HEK293T (cell line): ENCODE measurements around the gene GDPD5.

ENCODE experiments used
- CTCF ChIA-PET: fragments of 350-600 bp; formaldehyde crosslinking; extraction: SDS; loops from one replicate; lab custom pipeline; 2021; ENCODE audit warnings: antibody characterized with exemption, inconsistent platforms; lab: Yijun Ruan, JAX
- POLR2A ChIA-PET: fragments of 350-600 bp; formaldehyde crosslinking; extraction: SDS; loops from one replicate; lab custom pipeline; 2020; ENCODE audit warnings: antibody characterized with exemption, inconsistent platforms; lab: Yijun Ruan, JAX
- DNase-seq: peaks from one replicate; pipeline ENCODE4 v3.0.0; 2012; ENCODE audit warnings: mixed read lengths; ENCODE audit errors: extremely low spot score
- ARNT ChIP-seq: fragments of 450-650 bp; IDR thresholded peaks from 2 replicates; pipeline ENCODE4 v1.6.1; 2017; ENCODE audit warnings: mild to moderate bottlenecking
- BHLHE40 ChIP-seq: fragments of 450-650 bp; IDR thresholded peaks from 2 replicates; pipeline ENCODE4 v1.6.1; 2016; ENCODE audit warnings: mild to moderate bottlenecking, moderate library complexity, borderline replicate concordance
- CTBP1 ChIP-seq: fragments of 450-650 bp; IDR thresholded peaks from 2 replicates; pipeline ENCODE4 v1.6.1; 2016; ENCODE audit warnings: borderline replicate concordance
- ELF4 ChIP-seq: fragments of 450-650 bp; IDR thresholded peaks from 2 replicates; pipeline ENCODE4 v1.6.1; 2017; ENCODE audit warnings: antibody characterized with exemption
- FOXA1 ChIP-seq: fragments of 450-650 bp; IDR thresholded peaks from 2 replicates; pipeline ENCODE4 v1.6.1; 2016; ENCODE audit warnings: mild to moderate bottlenecking
- FOXK2 ChIP-seq: fragments of 450-650 bp; IDR thresholded peaks from 2 replicates; pipeline ENCODE4 v1.6.1; 2016; ENCODE audit warnings: mild to moderate bottlenecking
- FOXM1 ChIP-seq: fragments of 450-650 bp; IDR thresholded peaks from 2 replicates; pipeline ENCODE4 v1.6.1; 2017; ENCODE audit warnings: mild to moderate bottlenecking, borderline replicate concordance
- HDGF ChIP-seq: fragments of 450-650 bp; IDR thresholded peaks from 2 replicates; pipeline ENCODE4 v1.6.1; 2017; ENCODE audit warnings: antibody characterized with exemption, borderline replicate concordance
- L3MBTL2 ChIP-seq: fragments of 450-650 bp; conservative IDR thresholded peaks from 2 replicates; pipeline ENCODE4 v1.6.1; 2016; ENCODE audit warnings: mild to moderate bottlenecking
- LEF1 ChIP-seq: fragments of 450-650 bp; IDR thresholded peaks from 2 replicates; pipeline ENCODE4 v1.6.1; 2017; ENCODE audit warnings: mild to moderate bottlenecking, borderline replicate concordance
- NFRKB ChIP-seq: fragments of 450-650 bp; IDR thresholded peaks from 2 replicates; pipeline ENCODE4 v1.6.1; 2016; ENCODE audit warnings: mild to moderate bottlenecking, moderate library complexity
- PKNOX1 ChIP-seq: fragments of 450-650 bp; IDR thresholded peaks from 2 replicates; pipeline ENCODE4 v1.6.1; 2016
- SP1 ChIP-seq: fragments of 450-650 bp; IDR thresholded peaks from 2 replicates; pipeline ENCODE4 v1.6.1; 2017
- SUZ12 ChIP-seq: fragments of 450-650 bp; IDR thresholded peaks from 2 replicates; pipeline ENCODE4 v1.6.1; 2016; ENCODE audit warnings: mild to moderate bottlenecking
- TARDBP ChIP-seq: fragments of 450-650 bp; IDR thresholded peaks from 2 replicates; pipeline ENCODE4 v1.6.1; 2016
- ZNF384 ChIP-seq: fragments of 450-650 bp; IDR thresholded peaks from 2 replicates; pipeline ENCODE4 v1.6.1; 2016

The GDPD5 gene

GRCh38 chr11:75523189-75523588 is 2.6 kb downstream of the GDPD5 start:
- no peak for TF ChIP-seq ARNT
- TF ChIP-seq ZNF384: no peak
- TF ChIP-seq TARDBP: no peak
- TF ChIP-seq FOXK2: no peak
- no peak for TF ChIP-seq HDGF
- no peak for TF ChIP-seq PKNOX1
- TF ChIP-seq ELF4: no peak
- no peak for TF ChIP-seq BHLHE40
- TF ChIP-seq NFRKB: no peak
- TF ChIP-seq LEF1: no peak
- no peak for TF ChIP-seq L3MBTL2
- TF ChIP-seq FOXM1: no peak
- TF ChIP-seq SUZ12: no peak
- TF ChIP-seq SP1: no peak
- POLR2A ChIA-PET: interaction anchor here (1.2 kb wide), 1 partner anchor 39 kb away, joined by 3 read pairs; no protein-coding TSS in a partner anchor
- no peak for DNase-seq
- CTCF ChIA-PET: no interaction called here

GRCh38 chr11:75522286-75523044 is 3.3 kb downstream of the GDPD5 start:
- TF ChIP-seq NFRKB: no peak
- TF ChIP-seq FOXM1: no peak
- no peak for TF ChIP-seq FOXA1
- no peak for TF ChIP-seq SP1
- no peak for TF ChIP-seq BHLHE40
- TF ChIP-seq HDGF: no peak
- no peak for TF ChIP-seq ARNT
- TF ChIP-seq ZNF384: no peak
- no peak for TF ChIP-seq TARDBP
- TF ChIP-seq ELF4: no peak
- TF ChIP-seq PKNOX1: no peak
- DNase-seq: no peak
- ChIA-PET POLR2A (interaction anchor here (1.1 to 1.2 kb wide), 2 partner anchors 20 to 40 kb away, joined by 3 to 4 read pairs; no protein-coding TSS in a partner anchor), CTCF (no interaction called here)

DNA sequence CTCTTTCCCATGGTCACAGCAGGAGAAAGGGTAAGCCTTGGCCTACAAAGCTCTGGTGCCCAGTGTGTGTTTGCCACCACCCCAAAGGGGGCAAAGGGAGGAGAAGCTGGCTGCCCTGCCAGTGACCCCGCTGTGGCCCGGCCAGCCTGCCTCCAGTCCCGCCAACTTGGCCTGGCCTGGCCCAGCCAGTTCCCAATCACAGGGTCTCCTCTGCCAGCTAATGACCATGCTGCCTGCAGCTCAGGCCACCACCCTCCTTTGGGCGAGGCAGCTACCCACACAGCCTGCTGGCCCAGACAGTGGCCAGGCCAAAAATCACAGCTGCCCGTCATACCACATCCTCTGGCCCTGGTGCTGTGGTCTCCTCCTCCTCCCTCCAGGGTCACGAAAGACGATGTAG is 5.1 kb downstream of the GDPD5 start:
- DNase-seq: no peak
- TF ChIP-seq NFRKB (no peak), ARNT (no peak), ZNF384 (no peak), PKNOX1 (no peak), FOXK2 (no peak), FOXM1 (no peak), FOXA1 (no peak), ELF4 (no peak), TARDBP (no peak), BHLHE40 (no peak), SP1 (no peak), LEF1 (no peak), L3MBTL2 (no peak), SUZ12 (no peak), HDGF (no peak), CTBP1 (no peak)
- ChIA-PET POLR2A (no interaction called here), CTCF (interaction anchor here (1.8 kb wide), 1 partner anchor 25 kb away, joined by 4 read pairs; no protein-coding TSS in a partner anchor)

DNA sequence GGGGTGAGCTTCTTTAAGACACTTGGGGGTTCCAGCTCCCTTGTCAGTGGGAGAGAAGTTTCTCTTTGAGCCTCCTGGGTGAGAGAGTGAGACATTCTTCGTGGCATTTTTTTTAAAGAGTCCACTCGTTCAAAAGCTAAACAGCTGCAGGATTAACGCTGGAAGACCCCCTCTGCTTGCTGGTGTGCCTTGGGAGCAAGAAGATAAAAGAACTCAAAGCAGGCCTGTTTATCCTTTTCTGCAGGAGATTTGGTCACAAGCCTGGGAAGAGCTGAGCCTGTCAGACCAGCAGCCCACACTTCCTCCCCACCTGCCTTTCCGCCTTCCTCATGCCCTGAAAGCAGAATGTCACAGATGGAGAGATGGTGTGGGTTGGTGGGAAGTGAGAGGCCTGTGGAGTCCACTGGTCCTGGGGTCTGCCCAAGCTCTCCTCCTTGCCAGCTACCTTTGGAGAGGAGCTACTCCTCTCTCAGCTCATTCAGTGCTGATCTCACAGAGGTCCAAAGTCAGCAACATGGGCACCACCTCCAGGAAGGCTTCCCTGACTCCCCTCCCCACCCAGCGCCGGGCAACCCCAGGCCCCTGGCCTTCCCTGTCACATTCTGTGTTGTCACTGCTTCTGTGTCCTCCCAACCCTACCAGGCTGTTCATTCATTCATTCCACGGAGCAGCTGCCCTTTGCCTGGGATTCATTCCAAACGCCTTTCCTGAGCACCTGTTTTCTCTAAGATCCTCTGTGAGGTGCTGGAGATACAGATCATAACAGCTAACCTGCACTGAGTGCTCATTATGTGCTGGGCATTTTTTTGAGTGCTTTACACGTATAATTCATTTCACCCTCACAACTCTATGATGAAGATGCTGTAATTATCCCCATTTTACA is 6.7 kb downstream of the GDPD5 start:
- TF ChIP-seq ARNT (no peak), CTBP1 (no peak), ZNF384 (no peak), ELF4 (no peak), L3MBTL2 (no peak), SUZ12 (no peak), LEF1 (no peak), FOXA1 (no peak), FOXK2 (no peak), NFRKB (no peak), TARDBP (no peak), SP1 (no peak), FOXM1 (no peak), HDGF (no peak), BHLHE40 (no peak)
- POLR2A ChIA-PET: no interaction called here
- CTCF ChIA-PET: no interaction called here
- DNase-seq: no peak

- no peak for DNase-seq
- ChIA-PET CTCF (no interaction called here), POLR2A (no interaction called here)
- TF ChIP-seq ZNF384 (no peak), FOXK2 (no peak), HDGF (no peak), SUZ12 (no peak), BHLHE40 (no peak), TARDBP (no peak), NFRKB (no peak), FOXM1 (no peak), PKNOX1 (no peak), ARNT (no peak), FOXA1 (no peak), SP1 (no peak), CTBP1 (no peak), ELF4 (no peak)
These were observed 7.6 kb downstream of the GDPD5 start for GRCh38 chr11:75518204-75518549.
